ENCODE data around the gene SUCO.

- no peak for TF ChIP-seq LEF1 (IDR thresholded peaks at IDR 0.05; ENCODE audit: borderline replicate concordance)
- TF ChIP-seq PKNOX1 (IDR thresholded peaks at IDR 0.05), result no peak
- TF ChIP-seq FOXK2 (IDR thresholded peaks at IDR 0.05), result no peak
These were observed 45.4 kb upstream of the SUCO start for GRCh38 chr1:172487550-172487949.

All from HEK293T (cell line).